Immature natural killer cell (primary cell): Measurements from ENCODE around the gene WIF1. TPM values are rescaled to one million over a fixed set of nuclear protein-coding genes. Genes with fewer than 3 reads are reported as not detected.

Experiments
- DNase-seq, 3 donors: peaks; one replicate each; pipeline ENCODE4 v3.0.0; 2022; ENCODE audit warnings: mixed read lengths in 1 of 3
- H3K27ac Mint-ChIP-seq, 6 donors: one replicate each; pipeline ENCODE4 v1.8.0; 2020; ENCODE audit warnings: mixed read lengths in 6 of 6, mild to moderate bottlenecking in 5 of 6, inconsistent platforms in 4 of 6, moderate library complexity in 3 of 6
- H3K27me3 Mint-ChIP-seq, 3 donors: one replicate each; pipeline ENCODE4 v1.8.0; 2020 to 2021; ENCODE audit warnings: low read depth in 3 of 3, mild to moderate bottlenecking in 3 of 3, mixed read lengths in 3 of 3, moderate library complexity in 3 of 3, inconsistent platforms in 1 of 3
- H3K36me3 Mint-ChIP-seq, 3 donors: one replicate each; pipeline ENCODE4 v1.8.0; 2020; ENCODE audit warnings: mixed read lengths in 3 of 3, inconsistent platforms in 2 of 3, mild to moderate bottlenecking in 2 of 3
- H3K4me1 Mint-ChIP-seq, 2 donors: one replicate each; pipeline ENCODE4 v1.8.0; 2020; ENCODE audit warnings: inconsistent platforms in 2 of 2, mild to moderate bottlenecking in 2 of 2, mixed read lengths in 2 of 2, moderate library complexity in 1 of 2
- H3K4me3 Mint-ChIP-seq, 5 donors: one replicate each; pipeline ENCODE4 v1.8.0; 2020; ENCODE audit warnings: mild to moderate bottlenecking in 5 of 5, mixed read lengths in 5 of 5, inconsistent platforms in 3 of 5, moderate library complexity in 3 of 5
- H3K9me3 Mint-ChIP-seq, 6 donors: one replicate each; pipeline ENCODE4 v1.8.0; 2020; ENCODE audit warnings: mild to moderate bottlenecking in 6 of 6, mixed read lengths in 6 of 6, inconsistent platforms in 4 of 6, moderate library complexity in 3 of 6
- polyA plus RNA-seq, 3 donors: library from polyadenylated mRNA; unstranded; fragments of 300-500 nt; fragmentation: Illumina TruSeq; gene quantifications; one replicate each; pipeline ENCODE4 v1.2.3, GENCODE V29; 2021

WIF1 gene
- polyA plus RNA-seq, 3 donors from 2014 or later = not detected

DNA sequence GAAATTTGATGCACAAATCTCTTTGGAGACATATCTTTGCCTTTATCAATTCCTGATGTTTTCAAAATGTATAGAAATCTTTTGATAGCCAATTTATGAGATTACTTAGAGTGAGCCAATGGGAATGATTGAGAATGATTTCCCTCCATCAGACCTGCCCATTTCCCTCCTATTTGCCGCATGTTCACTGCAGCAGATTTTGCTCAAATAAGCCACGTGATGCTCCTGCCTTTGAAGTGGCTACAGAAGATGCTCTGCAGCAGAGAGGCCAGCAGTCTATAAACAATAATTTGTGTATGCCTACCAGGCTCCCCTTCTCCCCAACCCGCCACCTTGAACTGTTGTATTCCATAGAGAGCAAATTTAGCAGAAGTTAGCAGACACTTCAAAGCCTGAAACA lies 21.9 kb downstream of the WIF1 start:
- no peak for DNase-seq
- Mint-ChIP-seq H3K36me3 (no peaks in the 10 kb centered on the region), H3K9me3 (no peaks in the 10 kb centered on the region), H3K4me3 (no peak overlapping the region), H3K4me1 (no peaks in the 10 kb centered on the region), H3K27me3 (peaks cover 5 to 21% (median 11%) of the 10 kb centered on the region in 3 donors), H3K27ac (no peak overlapping the region)

DNA sequence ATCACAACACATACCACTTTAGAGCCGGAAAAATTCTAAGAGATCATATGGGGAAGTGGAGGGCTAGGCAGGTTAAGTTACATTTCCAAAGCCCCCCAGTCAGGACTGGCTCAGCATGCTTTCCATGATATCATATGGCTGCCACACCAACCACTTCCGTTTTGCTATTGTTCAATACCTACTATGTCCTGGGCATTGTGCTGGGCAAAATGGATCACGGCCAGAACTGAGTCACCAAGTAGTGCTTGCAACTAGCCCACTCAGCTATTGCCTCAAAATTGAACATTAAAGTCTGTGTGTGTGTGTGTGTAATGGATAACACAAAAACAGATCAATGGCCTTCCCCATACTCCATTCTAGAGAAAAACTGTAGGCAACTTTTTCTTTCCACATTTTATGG lies 22.7 kb downstream of the WIF1 start:
- H3K27me3 Mint-ChIP-seq = peaks cover 5 to 19% (median 9%) of the 10 kb centered on the region in 3 donors
- DNase-seq = no peak

DNA sequence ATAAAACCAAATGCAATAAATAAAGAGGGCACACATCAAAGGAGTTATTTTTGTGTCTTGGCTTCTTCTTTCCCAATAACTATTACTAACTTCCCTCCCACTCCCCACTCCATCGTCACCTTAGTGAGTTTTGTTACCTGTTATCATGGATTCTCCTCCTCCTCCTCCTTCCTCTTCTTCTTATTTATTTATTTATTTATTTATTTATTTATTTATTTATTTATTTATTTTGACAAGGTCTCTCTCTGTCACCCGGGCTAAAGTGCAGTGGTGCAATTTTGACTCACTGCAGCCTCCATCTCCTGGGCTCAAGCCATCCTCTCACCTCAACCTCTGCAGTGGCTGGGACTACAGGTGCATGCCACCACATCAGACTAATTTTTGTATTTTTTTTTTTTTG lies 26.4 kb downstream of the WIF1 start:
- H3K9me3 Mint-ChIP-seq = no peaks in the 10 kb centered on the region
- H3K27ac Mint-ChIP-seq = no peak overlapping the region

More for the DNA sequence above, 22.7 kb downstream of the WIF1 start:
- H3K36me3 Mint-ChIP-seq = no peaks in the 10 kb centered on the region
- H3K27ac Mint-ChIP-seq = no peak overlapping the region
- H3K4me3 Mint-ChIP-seq = no peak overlapping the region
- H3K9me3 Mint-ChIP-seq = no peaks in the 10 kb centered on the region
- no peaks in the 10 kb centered on the region for H3K4me1 Mint-ChIP-seq

DNA sequence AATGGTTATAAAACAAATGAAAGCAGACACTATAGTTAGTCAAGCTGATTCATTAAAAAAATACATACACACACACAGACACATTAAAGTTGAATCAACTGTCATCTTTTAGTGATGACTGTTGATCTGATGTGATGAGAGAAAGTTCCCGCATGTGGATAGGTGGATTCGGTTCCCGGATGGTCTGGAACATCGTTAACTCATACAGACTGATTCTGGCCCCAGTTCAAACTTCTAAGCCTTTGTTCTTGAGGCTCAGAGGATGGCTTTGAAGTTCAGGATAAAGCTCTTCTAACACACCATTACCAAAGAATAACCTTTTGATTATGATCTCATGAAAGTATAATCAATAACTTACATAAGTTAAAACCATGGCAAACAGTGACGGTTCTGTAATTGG lies 27.5 kb downstream of the WIF1 start:
- Mint-ChIP-seq H3K4me3 (no peak overlapping the region), H3K9me3 (no peaks in the 10 kb centered on the region), H3K36me3 (no peaks in the 10 kb centered on the region), H3K27me3 (peaks cover 1 to 18% (median 3%) of the 10 kb centered on the region in 3 donors), H3K4me1 (no peaks in the 10 kb centered on the region), H3K27ac (no peak overlapping the region)
- DNase-seq = no peak

More for the DNA sequence above, 26.4 kb downstream of the WIF1 start:
- Mint-ChIP-seq H3K4me1 (no peaks in the 10 kb centered on the region), H3K4me3 (no peak overlapping the region), H3K36me3 (no peaks in the 10 kb centered on the region), H3K27me3 (peaks cover 1 to 22% (median 3%) of the 10 kb centered on the region in 3 donors)
- DNase-seq = no peak

DNA sequence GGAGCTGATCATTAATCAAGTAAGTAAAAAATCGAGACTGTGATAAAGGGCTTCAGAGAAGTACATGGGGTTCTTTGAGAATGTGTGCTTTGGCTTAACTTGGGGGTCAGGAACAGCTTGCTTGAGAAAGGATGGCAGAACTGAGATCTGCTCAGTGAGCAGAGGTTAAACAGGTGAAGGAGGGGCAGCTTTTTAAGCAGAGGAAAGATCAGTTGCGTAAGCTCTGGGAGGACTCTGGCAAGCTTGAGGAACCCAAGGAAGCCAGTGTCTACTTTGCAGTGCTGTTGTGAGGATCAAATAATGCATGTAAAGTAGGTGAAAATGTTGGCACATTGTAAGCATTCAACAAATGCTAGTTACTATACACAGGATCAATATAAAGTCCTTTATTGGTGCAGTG lies 30.6 kb downstream of the WIF1 start:
- Mint-ChIP-seq H3K36me3 (no peaks in the 10 kb centered on the region), H3K27ac (no peak overlapping the region), H3K4me3 (no peak overlapping the region), H3K27me3 (peaks cover 3 to 9% (median 4%) of the 10 kb centered on the region in 3 donors), H3K4me1 (no peaks in the 10 kb centered on the region), H3K9me3 (no peaks in the 10 kb centered on the region)
- DNase-seq = no peak

DNA sequence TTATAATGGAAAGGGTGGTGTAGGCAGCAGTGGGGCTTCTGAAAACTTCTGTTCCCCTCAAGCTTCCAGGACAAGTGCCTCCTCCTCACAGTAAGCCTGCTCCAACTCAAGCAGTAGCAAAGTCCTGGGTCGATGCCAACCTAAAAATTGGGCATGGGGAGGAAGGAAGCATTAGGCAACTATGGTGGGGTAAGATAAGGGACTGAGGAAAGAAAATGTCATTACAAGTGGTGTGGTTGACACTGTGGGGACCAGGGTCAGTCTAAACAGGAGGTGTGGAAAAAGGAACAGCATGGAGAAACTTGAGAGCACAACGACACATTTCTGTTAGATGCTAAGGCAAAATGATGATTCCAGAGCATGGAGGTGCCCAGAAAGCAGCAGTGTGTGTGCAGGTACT lies 34.9 kb downstream of the WIF1 start:
- Mint-ChIP-seq H3K4me1 (no peaks in the 10 kb centered on the region), H3K36me3 (no peaks in the 10 kb centered on the region), H3K4me3 (no peak overlapping the region), H3K27ac (no peak overlapping the region), H3K9me3 (no peaks in the 10 kb centered on the region), H3K27me3 (peaks cover 6 to 11% (median 8%) of the 10 kb centered on the region in 3 donors)
- DNase-seq = no peak

DNA sequence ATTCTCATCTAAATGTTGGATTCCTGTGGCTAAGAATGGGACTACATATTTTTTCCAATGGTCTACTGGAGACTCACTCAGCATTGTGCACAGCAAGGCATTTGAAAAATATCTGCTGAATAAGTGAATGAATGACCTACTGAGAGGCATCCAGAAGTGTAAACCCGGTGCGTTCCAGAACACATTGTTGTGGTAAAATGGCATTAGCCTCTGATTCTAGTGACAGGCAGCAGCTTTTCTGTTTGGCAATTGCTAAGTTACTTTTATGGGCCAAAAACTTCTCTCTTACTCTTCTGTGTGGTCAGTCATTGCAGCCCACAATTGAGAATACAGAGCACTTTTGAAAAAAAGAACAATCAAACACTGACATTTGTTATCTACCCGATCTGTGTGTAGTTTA lies 36.5 kb downstream of the WIF1 start:
- Mint-ChIP-seq H3K4me3 (no peak overlapping the region), H3K27ac (no peak overlapping the region), H3K4me1 (no peaks in the 10 kb centered on the region), H3K9me3 (no peaks in the 10 kb centered on the region), H3K36me3 (no peaks in the 10 kb centered on the region), H3K27me3 (peaks cover 6 to 13% (median 12%) of the 10 kb centered on the region in 3 donors)
- no peak for DNase-seq

DNA sequence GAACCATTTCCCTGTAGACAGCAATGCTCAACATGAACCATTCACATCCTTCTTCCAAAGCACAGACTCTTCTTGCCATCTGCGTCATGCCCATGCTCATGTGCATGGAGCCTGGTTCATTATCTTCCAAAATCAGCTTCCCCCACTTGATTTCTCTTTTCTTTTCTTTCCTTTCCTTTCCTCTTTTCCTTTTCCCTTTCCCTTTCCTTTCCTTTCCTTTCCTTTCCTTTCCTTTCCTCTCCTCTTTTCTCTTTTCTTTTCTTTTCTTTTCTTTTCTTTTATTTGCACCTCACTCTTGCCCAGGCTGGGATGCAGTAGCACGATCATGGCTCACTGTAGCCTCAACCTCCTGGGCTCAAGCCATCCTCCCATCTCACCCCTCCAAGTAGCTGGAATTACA lies 37.5 kb downstream of the WIF1 start:
- no peak overlapping the region for H3K4me3 Mint-ChIP-seq
- H3K36me3 Mint-ChIP-seq = no peaks in the 10 kb centered on the region
- H3K4me1 Mint-ChIP-seq = no peaks in the 10 kb centered on the region
- DNase-seq = no peak
- no peak overlapping the region for H3K27ac Mint-ChIP-seq
- H3K27me3 Mint-ChIP-seq = peaks cover 6 to 15% (median 13%) of the 10 kb centered on the region in 3 donors
- H3K9me3 Mint-ChIP-seq = no peaks in the 10 kb centered on the region

DNA sequence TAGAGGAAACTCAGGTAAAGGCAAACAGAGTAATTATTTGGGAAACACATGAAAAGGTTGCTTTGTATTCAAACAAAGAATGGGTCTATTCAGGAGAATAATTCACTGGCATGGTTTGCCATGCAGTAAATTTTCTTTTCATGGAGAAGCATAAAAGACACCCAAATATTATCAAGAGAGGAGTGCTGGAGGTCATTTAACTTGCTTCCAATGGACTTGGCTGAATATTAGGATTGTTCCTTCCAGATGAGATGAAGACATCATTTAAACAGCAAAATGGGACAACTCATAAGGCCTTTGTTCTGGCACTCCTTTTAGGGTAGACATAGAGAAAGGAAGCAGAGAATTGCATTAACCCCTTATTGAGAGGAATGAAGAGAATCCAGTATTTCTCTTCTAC lies 38.7 kb downstream of the WIF1 start:
- peaks cover 8 to 15% (median 13%) of the 10 kb centered on the region in 3 donors for H3K27me3 Mint-ChIP-seq
- no peaks in the 10 kb centered on the region for H3K36me3 Mint-ChIP-seq
- no peak overlapping the region for H3K4me3 Mint-ChIP-seq
- no peak for DNase-seq
- no peaks in the 10 kb centered on the region for H3K4me1 Mint-ChIP-seq
- H3K27ac Mint-ChIP-seq = no peak overlapping the region
- no peaks in the 10 kb centered on the region for H3K9me3 Mint-ChIP-seq

DNA sequence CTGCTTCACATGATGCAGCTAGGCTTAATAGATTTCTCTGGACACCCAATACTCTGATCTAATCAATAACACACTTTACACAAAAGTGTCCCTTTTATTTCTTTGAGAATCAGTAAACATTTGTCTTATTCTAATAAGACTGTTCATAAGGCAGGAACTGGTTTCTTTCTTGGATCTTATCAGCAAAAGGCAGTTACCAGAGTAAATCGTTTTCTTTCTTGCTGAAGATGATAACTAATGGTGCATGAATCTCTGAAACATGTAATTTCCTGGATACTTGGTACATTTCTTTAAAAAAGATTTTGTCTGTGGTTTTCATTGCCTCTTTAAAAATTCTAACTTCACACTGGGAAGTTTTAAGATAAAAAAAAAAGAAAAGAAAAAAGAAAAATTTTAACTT lies 39.6 kb downstream of the WIF1 start:
- H3K27me3 Mint-ChIP-seq = peaks cover 8 to 13% (median 10%) of the 10 kb centered on the region in 3 donors
- DNase-seq = no peak
- H3K4me1 Mint-ChIP-seq = no peaks in the 10 kb centered on the region
- no peak overlapping the region for H3K27ac Mint-ChIP-seq
- H3K36me3 Mint-ChIP-seq = no peaks in the 10 kb centered on the region
- H3K9me3 Mint-ChIP-seq = no peaks in the 10 kb centered on the region
- no peak overlapping the region for H3K4me3 Mint-ChIP-seq

DNA sequence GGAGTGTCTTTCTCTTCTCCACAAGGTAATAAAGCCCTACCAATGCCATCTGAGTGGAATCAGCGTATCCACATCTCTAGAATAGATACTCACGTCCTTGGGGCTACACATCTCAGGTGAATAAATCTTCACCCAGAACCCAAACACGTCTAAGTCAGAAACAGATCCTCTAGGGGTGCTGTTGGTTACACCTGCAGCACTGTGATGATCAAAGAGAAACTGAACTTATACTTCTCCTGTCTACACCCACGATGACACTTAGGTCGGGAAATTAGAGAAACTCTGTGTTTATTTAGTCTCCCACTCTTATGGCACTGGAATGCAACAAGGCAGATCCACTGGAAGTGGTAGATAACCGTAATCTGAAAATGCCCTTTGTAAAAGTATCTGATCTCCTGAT lies 46.2 kb downstream of the WIF1 start:
- Mint-ChIP-seq H3K4me3 (no peak overlapping the region), H3K9me3 (no peaks in the 10 kb centered on the region), H3K27me3 (peaks cover 1 to 6% (median 5%) of the 10 kb centered on the region in 3 donors), H3K27ac (no peak overlapping the region), H3K4me1 (no peaks in the 10 kb centered on the region), H3K36me3 (no peaks in the 10 kb centered on the region)
- no peak for DNase-seq

DNA sequence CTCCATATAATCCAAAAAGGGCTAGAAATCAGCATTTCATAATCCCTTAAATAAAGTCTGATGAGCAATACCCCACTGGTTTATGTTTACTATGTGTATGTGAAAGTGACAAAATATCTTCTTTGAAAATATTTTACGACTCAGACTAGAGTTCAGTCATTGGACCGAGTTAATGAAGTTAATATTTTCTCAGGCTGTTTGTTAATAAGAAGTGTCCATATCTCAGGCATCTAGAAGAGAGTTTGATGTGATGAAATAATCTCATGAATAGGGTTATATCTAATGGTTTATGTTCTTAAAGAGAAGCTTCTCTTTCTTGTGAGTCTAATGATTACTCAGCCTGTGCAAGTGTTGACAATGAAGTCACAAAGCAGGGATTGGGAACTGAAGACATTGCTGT lies 51.8 kb downstream of the WIF1 start:
- no peak overlapping the region for H3K27ac Mint-ChIP-seq
- DNase-seq = no peak
- no peaks in the 10 kb centered on the region for H3K9me3 Mint-ChIP-seq
- no peaks in the 10 kb centered on the region for H3K4me1 Mint-ChIP-seq
- H3K36me3 Mint-ChIP-seq = no peaks in the 10 kb centered on the region
- H3K27me3 Mint-ChIP-seq = peaks cover 3 to 6% (median 5%) of the 10 kb centered on the region in 3 donors
- no peak overlapping the region for H3K4me3 Mint-ChIP-seq

DNA sequence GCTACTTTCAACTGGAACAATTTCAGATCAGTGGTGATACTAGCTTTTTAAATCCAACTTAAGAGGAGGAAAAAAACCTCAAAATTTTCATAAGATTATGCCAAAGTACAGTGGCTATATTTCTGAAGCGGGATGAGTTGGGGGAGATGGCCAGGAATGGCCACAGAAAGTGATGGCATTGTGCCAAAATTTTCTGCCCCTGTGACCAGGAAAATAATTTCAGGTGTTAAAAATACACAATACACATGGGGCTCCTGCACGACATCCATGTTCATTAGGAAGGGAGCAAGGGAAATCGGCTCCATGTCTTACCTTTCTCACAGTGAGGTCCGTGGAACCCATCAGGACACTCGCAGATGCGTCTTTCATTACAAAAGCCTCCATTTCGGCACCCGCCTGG lies 53.7 kb downstream of the WIF1 start:
- no peak for DNase-seq
- H3K9me3 Mint-ChIP-seq = peaks cover 0 to 2% (median 0%) of the 10 kb centered on the region in 6 donors
- no peaks in the 10 kb centered on the region for H3K4me1 Mint-ChIP-seq
- no peak overlapping the region for H3K27ac Mint-ChIP-seq
- peaks cover 6 to 9% (median 7%) of the 10 kb centered on the region in 3 donors for H3K27me3 Mint-ChIP-seq
- H3K4me3 Mint-ChIP-seq = no peak overlapping the region
- H3K36me3 Mint-ChIP-seq = no peaks in the 10 kb centered on the region

DNA sequence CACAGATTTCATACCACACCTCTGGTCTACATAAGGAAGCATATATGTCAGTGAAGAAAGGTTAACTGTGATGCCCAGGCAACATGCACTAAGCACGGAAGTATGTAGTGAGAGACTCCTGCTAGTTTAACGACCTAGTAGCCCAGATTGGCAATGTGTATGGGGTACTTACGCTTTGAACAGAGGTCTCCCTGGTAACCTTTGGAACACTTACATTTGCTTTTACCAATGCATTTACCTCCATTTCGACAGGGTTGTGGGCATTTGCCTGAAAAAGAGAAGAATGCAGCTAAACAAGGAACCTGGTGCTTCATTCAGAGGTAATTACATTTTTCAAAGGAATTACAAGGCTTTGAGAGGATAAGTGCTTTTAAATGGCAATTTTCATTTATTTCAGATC lies 65.2 kb downstream of the WIF1 start:
- no peaks in the 10 kb centered on the region for H3K4me1 Mint-ChIP-seq
- H3K27me3 Mint-ChIP-seq = peaks cover 0 to 5% (median 2%) of the 10 kb centered on the region in 3 donors
- no peak overlapping the region for H3K4me3 Mint-ChIP-seq
- DNase-seq = no peak
- H3K27ac Mint-ChIP-seq = no peak overlapping the region
- no peaks in the 10 kb centered on the region for H3K36me3 Mint-ChIP-seq
- H3K9me3 Mint-ChIP-seq = no peaks in the 10 kb centered on the region

DNA sequence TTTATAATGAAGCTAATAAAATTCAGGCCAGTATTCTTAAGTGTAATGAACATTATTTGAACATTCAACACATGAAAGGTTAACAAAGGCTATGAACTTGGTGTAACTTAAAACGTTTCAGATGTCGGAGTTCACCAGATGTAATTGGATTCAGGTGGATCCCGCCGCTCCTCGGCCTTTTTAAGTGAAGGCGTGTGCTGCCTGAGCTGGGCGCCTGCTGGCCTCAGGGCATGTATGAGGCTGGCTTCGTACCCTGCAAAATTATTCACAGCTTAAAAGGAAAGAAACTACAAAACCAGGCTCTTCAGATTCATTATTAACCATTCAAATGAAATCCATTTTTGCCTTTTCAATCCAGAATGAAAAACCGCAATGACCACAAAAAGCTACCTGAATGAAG lies 69.9 kb downstream of the WIF1 start:
- no peaks in the 10 kb centered on the region for H3K36me3 Mint-ChIP-seq
- H3K27ac Mint-ChIP-seq = no peak overlapping the region
- H3K4me3 Mint-ChIP-seq = no peak overlapping the region
- peaks cover 0 to 3% (median 2%) of the 10 kb centered on the region in 3 donors for H3K27me3 Mint-ChIP-seq
- no peak for DNase-seq
- H3K9me3 Mint-ChIP-seq = no peaks in the 10 kb centered on the region
- no peaks in the 10 kb centered on the region for H3K4me1 Mint-ChIP-seq
